ENCODE data around the gene TXNL4A.
A peak's percentile ranks its signal among the peaks of the same experiment; 100 is the strongest.

Gene TXNL4A

GRCh38 chr18:79934311-79935097 is 53.9 kb downstream of the TXNL4A start:
- no peak for DNase-seq

GRCh38 chr18:79933765-79934164 is 54.6 kb downstream of the TXNL4A start:
- no peak for DNase-seq

- no peak for DNase-seq
Observed at GRCh38 chr18:79932907-79933306, 55.5 kb downstream of the TXNL4A start.

GRCh38 chr18:79931475-79931874 is 56.9 kb downstream of the TXNL4A start:
- no peak for DNase-seq

GRCh38 chr18:79930020-79930642 is 58.2 kb downstream of the TXNL4A start:
- no peak for DNase-seq

- no peak for DNase-seq
Observed at GRCh38 chr18:79928563-79928960, 59.8 kb downstream of the TXNL4A start.

- DNase-seq = no peak
Observed at GRCh38 chr18:79927607-79928562, 60.5 kb downstream of the TXNL4A start.

- DNase-seq = no peak
Observed at GRCh38 chr18:79926715-79927606, 61.4 kb downstream of the TXNL4A start.

- no peak for DNase-seq
Observed at GRCh38 chr18:79926306-79926705, 62.1 kb downstream of the TXNL4A start.

- DNase-seq = peak; percentile 91
Observed at GRCh38 chr18:79924814-79925731, 63.3 kb downstream of the TXNL4A start.

GRCh38 chr18:79923896-79924585 is 64.3 kb downstream of the TXNL4A start:
- no peak for DNase-seq

- no peak for DNase-seq
Observed at GRCh38 chr18:79922971-79923411, 65.4 kb downstream of the TXNL4A start.

GRCh38 chr18:79921984-79922965 is 66.1 kb downstream of the TXNL4A start:
- DNase-seq = no peak

Data from COR-L47 (cell line).